ENCODE results near the gene IPMK.
"Not testable (repeated sequence)": the region's sequence is repeated elsewhere in the genome, so short reads cannot be mapped to it uniquely, and the experiment has no call there.

- TF ChIP-seq CTCF (IDR thresholded peaks at IDR 0.05; ENCODE audit: extremely low read depth in 1 of 2, insufficient read depth in 1 of 2, low read depth in 1 of 2, low read length in 2 of 2); EZH2 (IDR thresholded peaks at IDR 0.05; ENCODE audit: borderline replicate concordance, low read depth, low read length, severe bottlenecking); POLR2A (IDR thresholded peaks at IDR 0.05; ENCODE audit: low read depth, low read length); JUN (IDR thresholded peaks at IDR 0.05; ENCODE audit: borderline replicate concordance, insufficient read depth, insufficient read length, low read depth); MAX (IDR thresholded peaks at IDR 0.05; ENCODE audit: insufficient read depth, insufficient read length); POLR2AphosphoS5 (IDR thresholded peaks at IDR 0.05; ENCODE audit: insufficient read depth, low read depth, low read length); GATA2 (IDR thresholded peaks at IDR 0.05; ENCODE audit: insufficient read depth, insufficient read length, low read depth, low read length); FOS (IDR thresholded peaks at IDR 0.05; ENCODE audit: borderline replicate concordance, insufficient read depth, low read length): not testable (repeated sequence)
Measured at GRCh38 chr10:58244666-58245065, 23.0 kb downstream of the IPMK start.

Data from endothelial cell of umbilical vein (primary cell).